ENCODE results near the gene LYVE1. TPM values are rescaled to one million over a fixed set of nuclear protein-coding genes. Genes with fewer than 3 reads are reported as not detected.

Gene LYVE1
- total RNA-seq, 1 donor from 2014 or later, result 62.9 TPM

GRCh38 chr11:10587388-10587787, 18.9 kb upstream of the LYVE1 start:
- TF ChIP-seq POLR2AphosphoS5 (IDR thresholded peaks at IDR 0.05; ENCODE audit: insufficient read depth in 1 of 2, low read depth in 1 of 2) (no peak), CTCF (IDR thresholded peaks at IDR 0.05) (no peak), POLR2A (IDR thresholded peaks at IDR 0.05) (no peak)
- H3K36me3 ChIP-seq, result no peaks in the 10 kb centered on the region
- peak in 1 of 2 donors; percentile 64 for DNase-seq (ENCODE audit: extremely low spot score in 2 of 2)
- H3K27ac ChIP-seq, result peak overlapping the region; percentile 70
- H3K4me1 ChIP-seq, result peaks cover 61% of the 10 kb centered on the region
- H3K27me3 ChIP-seq, result no peaks in the 10 kb centered on the region
- intact Hi-C loops (cut with DNase I), result no loop called here
- H3K4me3 ChIP-seq, result no peak overlapping the region
- no peaks in the 10 kb centered on the region for H3K9me3 ChIP-seq

DNA sequence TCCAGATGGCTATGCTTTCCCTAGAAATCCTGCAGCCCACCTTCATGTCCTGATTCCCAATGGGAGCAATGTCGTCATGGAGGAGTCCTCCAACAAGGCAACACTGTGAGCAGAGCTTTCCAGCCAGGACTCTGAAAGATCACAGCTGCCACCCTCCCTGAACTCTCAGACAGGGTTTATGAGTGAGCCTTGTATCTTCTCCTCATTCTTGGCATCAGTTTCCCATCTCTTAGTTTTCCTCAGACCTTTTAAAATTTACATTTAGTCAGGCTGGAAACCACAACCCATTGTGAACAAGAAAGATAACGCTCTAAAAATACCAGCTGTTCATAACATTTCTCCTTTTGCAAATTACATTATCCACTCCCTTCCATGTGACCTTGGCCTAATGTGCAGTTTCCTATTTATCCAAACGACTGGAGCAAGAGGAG, 15.6 kb upstream of the LYVE1 start:
- no peak overlapping the region for H3K4me3 ChIP-seq
- H3K4me1 ChIP-seq, result peaks cover 58% of the 10 kb centered on the region
- H3K36me3 ChIP-seq, result peaks cover 0 to 13% of the 10 kb centered on the region in 2 donors
- DNase-seq (ENCODE audit: extremely low spot score in 2 of 2), result peak in 1 of 2 donors; percentile 84
- peak overlapping the region; percentile 70 for H3K27ac ChIP-seq
- no peaks in the 10 kb centered on the region for H3K27me3 ChIP-seq
- no peaks in the 10 kb centered on the region for H3K9me3 ChIP-seq
- TF ChIP-seq POLR2A (IDR thresholded peaks at IDR 0.05) (no peak), POLR2AphosphoS5 (IDR thresholded peaks at IDR 0.05; ENCODE audit: insufficient read depth in 1 of 2, low read depth in 1 of 2) (peak in 1 of 2 donors; percentile 22)
- intact Hi-C loops (cut with DNase I), result no loop called here

DNA sequence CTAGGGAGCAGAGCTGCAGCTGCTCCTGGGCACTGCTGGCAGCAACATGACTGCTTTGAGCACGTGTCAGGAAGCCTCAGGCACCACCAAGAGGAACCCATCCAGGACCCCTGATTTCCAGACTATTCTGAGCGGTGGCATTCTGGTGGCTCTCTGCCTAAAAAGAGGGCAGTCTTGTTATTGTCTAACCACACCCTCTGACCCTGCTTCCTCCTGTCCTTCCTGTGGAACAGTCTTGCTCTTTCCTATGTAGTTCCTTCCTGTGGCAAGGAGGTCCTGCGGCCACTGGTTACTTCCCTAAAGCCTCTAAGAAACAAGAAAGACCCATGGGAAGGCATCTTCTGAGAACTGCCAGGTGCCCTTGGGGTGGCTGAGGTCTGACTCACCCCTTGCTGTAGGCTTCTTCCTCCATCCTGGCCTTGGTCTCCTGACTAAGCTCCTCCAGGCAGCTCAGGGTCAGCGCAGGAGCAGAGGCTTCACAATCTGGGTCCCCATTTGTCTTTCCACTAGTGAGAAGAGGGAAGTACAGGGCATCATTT, 13.1 kb upstream of the LYVE1 start:
- H3K36me3 ChIP-seq, result peaks cover 0 to 22% of the 10 kb centered on the region in 2 donors

GRCh38 chr11:10580623-10581022, 12.2 kb upstream of the LYVE1 start:
- no peaks in the 10 kb centered on the region for H3K9me3 ChIP-seq
- H3K4me1 ChIP-seq, result peaks cover 36% of the 10 kb centered on the region
- H3K27me3 ChIP-seq, result no peaks in the 10 kb centered on the region
- peaks cover 0 to 27% of the 10 kb centered on the region in 2 donors for H3K36me3 ChIP-seq
- TF ChIP-seq POLR2AphosphoS5 (IDR thresholded peaks at IDR 0.05; ENCODE audit: insufficient read depth in 1 of 2, low read depth in 1 of 2) (no peak), CTCF (IDR thresholded peaks at IDR 0.05) (no peak), POLR2A (IDR thresholded peaks at IDR 0.05) (no peak)
- peak overlapping the region; percentile 28 for H3K27ac ChIP-seq
- intact Hi-C loops (cut with DNase I), result no loop called here
- peak in 1 of 2 donors; percentile 37 for DNase-seq (ENCODE audit: extremely low spot score in 2 of 2)
- H3K4me3 ChIP-seq, result no peak overlapping the region

More for the DNA sequence above, 13.1 kb upstream of the LYVE1 start:
- Histone ChIP-seq H3K27ac (peak overlapping the region; percentile 28), H3K4me3 (no peak overlapping the region), H3K27me3 (no peaks in the 10 kb centered on the region), H3K4me1 (peaks cover 46% of the 10 kb centered on the region), H3K9me3 (no peaks in the 10 kb centered on the region)
- intact Hi-C loops (cut with DNase I), result no loop called here
- no peak for TF ChIP-seq CTCF (IDR thresholded peaks at IDR 0.05)
- TF ChIP-seq POLR2AphosphoS5 (IDR thresholded peaks at IDR 0.05; ENCODE audit: insufficient read depth in 1 of 2, low read depth in 1 of 2), result no peak
- no peak for TF ChIP-seq POLR2A (IDR thresholded peaks at IDR 0.05)
- DNase-seq (ENCODE audit: extremely low spot score in 2 of 2), result peak in 1 of 2 donors; percentile 87

DNA sequence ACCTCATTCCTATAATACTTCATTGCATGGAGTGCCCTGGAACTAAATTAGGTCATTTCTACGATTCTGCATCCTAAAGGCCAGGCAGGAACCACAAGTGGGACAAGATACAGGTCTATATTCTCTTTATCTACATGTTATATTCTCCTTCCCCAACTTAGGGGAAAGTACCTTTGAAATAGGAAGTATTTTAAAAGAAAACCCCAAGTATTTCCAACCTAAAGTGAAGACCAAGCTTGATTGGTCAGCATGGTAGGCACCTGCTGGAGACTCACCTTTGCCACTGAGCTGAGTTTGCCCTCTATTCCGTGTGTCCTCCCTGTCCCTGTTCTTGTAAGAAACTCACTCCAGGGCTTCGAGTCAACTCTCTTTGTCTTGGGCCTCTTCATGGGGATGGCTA, 11.2 kb upstream of the LYVE1 start:
- peaks cover 0 to 27% of the 10 kb centered on the region in 2 donors for H3K36me3 ChIP-seq
- intact Hi-C loops (cut with DNase I), result no loop called here

More for the DNA sequence above, 11.2 kb upstream of the LYVE1 start:
- H3K4me3 ChIP-seq, result no peak overlapping the region
- DNase-seq (ENCODE audit: extremely low spot score in 2 of 2), result no peak
- H3K4me1 ChIP-seq, result peaks cover 29% of the 10 kb centered on the region
- H3K27ac ChIP-seq, result no peak overlapping the region
- no peaks in the 10 kb centered on the region for H3K9me3 ChIP-seq
- no peaks in the 10 kb centered on the region for H3K27me3 ChIP-seq
- no peak for TF ChIP-seq CTCF (IDR thresholded peaks at IDR 0.05)
